Activated CD8-positive, alpha-beta memory T cell treated with anti-CD3 and anti-CD28 coated beads, Interleukin-2, amount 50 U/mL, for 24 hours (primary cell): ENCODE measurements around the gene PCDH20.
"Not testable (repeated sequence)": the region's sequence is repeated elsewhere in the genome, so short reads cannot be mapped to it uniquely, and the experiment has no call there.

Experiments used
- DNase-seq: peaks from one replicate; pipeline ENCODE4 v3.0.0-alpha.2; 2020; ENCODE audit errors: extremely low read depth

The PCDH20 gene, protein sequence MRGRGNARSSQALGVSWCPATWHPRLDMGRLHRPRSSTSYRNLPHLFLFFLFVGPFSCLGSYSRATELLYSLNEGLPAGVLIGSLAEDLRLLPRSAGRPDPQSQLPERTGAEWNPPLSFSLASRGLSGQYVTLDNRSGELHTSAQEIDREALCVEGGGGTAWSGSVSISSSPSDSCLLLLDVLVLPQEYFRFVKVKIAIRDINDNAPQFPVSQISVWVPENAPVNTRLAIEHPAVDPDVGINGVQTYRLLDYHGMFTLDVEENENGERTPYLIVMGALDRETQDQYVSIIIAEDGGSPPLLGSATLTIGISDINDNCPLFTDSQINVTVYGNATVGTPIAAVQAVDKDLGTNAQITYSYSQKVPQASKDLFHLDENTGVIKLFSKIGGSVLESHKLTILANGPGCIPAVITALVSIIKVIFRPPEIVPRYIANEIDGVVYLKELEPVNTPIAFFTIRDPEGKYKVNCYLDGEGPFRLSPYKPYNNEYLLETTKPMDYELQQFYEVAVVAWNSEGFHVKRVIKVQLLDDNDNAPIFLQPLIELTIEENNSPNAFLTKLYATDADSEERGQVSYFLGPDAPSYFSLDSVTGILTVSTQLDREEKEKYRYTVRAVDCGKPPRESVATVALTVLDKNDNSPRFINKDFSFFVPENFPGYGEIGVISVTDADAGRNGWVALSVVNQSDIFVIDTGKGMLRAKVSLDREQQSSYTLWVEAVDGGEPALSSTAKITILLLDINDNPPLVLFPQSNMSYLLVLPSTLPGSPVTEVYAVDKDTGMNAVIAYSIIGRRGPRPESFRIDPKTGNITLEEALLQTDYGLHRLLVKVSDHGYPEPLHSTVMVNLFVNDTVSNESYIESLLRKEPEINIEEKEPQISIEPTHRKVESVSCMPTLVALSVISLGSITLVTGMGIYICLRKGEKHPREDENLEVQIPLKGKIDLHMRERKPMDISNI

DNA sequence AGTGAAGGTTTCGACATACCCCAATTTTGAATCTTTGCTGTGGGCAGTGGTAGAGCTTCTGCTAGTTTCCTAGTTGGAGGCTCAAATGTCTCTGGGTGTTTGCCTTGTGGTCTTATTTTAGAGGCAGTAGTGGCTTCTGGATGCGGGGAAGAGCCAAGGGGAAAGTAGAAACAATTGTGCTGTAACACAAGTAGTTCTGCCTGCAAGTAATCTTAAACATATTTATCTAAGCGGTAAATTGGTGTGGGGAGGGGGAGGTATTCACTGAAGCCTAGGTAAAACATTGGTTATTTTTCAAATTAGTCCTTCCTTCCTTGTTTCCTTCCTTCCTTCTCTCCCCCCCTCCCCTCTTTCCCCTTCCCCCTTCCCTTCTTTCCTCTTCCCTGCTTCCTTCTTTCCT is at the start of gene PCDH20:
PCDH20 (minus strand) TSS at position 101 of the 400 bp plus-strand sequence. CDS start 691 bp downstream, outside the sequence.
- no peak for DNase-seq

DNA sequence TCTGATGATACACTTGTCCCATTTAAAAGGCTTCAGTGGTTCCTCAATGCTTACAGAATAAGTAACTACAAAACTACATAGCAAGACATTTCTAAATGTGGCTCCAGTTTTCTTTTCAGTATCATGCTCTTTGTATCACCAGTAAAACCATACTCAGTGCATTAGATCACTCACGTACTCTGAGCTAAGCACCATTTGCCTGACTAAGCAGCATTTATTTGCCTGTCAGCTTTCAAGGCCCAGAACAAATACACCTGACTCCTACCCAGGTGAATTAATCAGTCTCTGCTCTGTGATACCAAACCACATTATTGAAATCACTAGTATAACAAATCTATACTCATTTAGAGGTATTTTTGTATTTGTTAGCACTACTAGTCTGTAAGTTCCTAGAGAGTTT is 47.4 kb upstream of the PCDH20 start:
- DNase-seq = no peak

- no peak for DNase-seq
Observed at GRCh38 chr13:61453121-61453520, 37.5 kb upstream of the PCDH20 start.

DNA sequence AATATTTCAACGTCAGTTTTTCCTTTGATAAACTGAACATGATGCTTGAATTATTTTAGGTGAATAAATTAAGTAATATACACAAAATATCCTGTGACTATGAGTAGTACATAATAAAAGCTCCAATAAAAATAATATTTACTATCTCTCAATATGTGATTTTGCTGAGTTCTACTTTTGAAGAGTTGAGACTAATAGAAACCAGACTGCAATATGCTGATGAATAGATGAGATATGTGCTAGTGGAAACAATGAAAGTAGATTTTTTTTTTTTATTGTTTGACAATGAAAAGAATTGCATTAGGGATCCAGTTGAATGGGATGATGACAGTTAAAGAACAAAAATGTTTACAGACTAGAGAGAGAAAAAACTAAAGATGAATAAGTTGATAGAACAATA is 16.4 kb upstream of the PCDH20 start:
- DNase-seq = no peak

- no peak for DNase-seq
Observed at GRCh38 chr13:61423915-61424314, 8.3 kb upstream of the PCDH20 start.

GRCh38 chr13:61417086-61417570 is 1.5 kb upstream of the PCDH20 start:
- no peak for DNase-seq

DNA sequence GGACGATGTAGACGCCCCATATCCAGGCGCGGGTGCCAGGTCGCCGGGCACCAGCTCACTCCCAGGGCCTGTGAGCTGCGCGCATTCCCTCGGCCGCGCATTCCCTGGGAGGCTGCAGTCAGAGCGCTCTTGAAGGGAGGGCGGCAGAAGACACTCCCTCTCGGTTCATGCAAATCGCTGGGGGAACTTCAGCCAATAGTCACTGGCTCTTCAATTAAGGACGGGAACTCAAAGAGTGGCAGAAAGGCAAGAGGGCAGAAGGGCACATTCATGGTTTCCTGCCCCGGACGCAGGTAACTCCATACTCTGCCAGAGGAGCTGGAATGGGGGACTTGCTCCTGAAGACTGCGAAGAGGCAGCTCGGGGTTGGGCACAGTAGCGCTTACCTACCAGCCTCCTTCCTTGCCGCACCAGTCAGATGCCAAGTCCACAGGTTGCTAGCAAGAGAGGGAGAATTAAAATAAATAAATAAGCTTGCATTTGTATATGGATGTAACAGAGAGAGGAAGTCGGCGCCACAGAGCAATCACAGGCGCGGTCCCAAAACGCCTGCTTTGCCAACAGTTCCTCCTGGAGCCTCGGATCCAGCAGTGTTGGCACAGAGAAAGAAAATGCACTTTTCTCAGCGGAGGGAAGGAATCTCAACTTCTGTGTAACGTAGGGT is 459 bp downstream of the PCDH20 start:
- no peak for DNase-seq

- no peak for DNase-seq
Observed at GRCh38 chr13:61414686-61415057, 977 bp downstream of the PCDH20 start.

DNA sequence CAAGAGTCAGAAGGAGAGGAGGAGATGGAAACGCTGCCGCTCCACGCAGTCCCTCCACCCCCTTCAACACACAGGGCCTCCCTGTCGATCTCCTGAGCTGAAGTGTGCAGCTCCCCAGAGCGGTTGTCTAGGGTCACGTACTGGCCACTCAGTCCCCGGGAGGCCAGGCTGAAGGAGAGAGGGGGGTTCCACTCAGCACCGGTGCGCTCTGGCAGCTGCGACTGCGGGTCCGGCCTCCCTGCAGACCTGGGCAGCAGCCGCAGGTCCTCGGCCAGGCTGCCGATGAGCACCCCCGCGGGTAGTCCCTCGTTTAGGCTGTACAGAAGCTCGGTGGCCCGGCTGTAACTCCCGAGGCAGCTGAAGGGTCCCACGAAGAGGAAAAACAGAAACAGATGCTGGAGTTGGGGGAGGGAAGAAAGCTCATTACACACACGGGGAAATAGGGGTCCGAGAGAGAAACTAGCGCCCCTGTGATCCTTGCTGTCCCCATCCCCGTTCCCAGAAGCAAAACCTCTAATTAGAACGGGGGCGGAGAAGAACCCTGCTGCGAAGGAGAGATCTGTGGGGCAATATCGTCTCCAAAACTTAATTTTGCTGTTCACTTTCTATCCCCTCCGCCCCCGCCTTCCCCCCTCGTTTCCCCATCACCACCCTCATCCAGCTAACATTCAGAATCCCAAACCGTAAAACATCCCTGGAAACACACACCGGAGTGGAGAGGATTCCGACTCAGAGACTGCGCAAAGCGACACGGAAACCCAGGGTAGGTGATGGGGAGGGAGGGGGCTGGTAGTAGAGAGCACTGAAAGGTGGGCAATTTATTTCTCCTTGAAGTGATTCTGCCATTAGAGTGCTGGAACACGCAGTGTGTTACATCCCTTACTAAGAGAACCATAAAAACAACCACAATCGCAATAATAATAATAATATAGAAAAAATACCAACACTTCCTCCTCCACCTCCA is 1.8 kb downstream of the PCDH20 start:
- DNase-seq = no peak

DNA sequence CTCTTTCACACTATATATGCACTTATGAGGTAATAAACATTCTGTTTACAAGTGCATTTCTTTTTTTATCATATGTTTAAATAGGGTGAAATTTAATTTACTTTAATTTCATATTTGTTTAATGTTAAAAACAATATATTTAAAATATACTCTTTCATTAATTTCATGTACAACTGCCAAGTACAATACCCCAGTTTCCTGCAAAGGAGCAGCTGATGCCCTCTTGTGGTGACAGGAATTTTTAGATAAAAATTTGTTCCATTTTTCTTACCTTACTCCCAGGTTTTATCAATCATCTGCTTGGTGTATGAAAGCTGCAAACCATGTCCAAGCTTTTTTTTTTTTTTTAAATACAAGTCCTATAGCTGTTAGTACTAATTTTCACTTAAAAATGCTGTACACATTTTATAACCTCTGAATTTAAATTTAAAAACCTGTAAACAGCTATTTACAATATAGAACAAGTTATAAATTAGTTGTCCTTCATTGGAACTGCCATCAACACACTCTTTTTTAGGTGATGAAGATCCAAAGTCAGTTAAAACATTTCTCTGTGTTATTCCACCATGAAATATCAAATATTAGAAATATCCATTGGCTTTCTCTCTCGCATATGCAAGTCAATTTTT is 4.9 kb downstream of the PCDH20 start:
- DNase-seq = no peak

DNA sequence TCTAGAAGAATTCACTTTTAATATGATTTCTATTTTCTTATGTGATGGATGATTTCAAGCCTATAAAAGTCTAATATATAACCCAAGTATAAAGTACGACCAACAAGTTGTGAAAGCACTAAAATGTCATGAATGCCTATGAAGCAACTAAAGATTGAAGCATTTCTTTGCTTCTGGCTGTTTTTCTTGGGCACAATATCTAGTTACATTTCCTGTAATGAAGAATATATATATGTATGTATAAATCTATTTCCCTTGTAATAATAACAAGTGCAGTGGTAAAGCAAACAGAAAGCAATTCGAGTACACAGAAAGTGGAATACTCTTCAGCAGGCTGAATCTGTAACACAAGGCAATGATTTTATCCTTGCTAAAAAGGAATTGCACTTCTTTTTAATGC is 5.4 kb downstream of the PCDH20 start:
- DNase-seq = no peak

DNA sequence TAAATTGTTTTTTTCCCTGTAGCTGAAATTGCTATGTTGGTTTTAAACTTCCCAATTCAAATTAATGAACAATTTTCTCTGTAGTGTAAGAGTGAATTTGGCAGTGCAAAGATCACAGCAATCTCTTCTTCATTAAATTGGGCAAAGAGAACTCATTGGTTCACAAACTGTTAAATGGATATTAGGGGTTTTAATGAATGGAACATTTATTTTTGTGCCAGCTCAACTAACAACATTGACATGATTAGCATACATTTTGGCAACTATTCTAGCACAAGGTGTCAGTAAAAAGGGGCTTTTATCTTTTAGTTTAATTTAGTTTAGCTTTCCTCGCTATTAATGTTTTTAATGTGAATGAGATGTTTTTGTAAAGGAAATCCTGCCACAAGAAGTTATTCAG is 7.1 kb downstream of the PCDH20 start:
- no peak for DNase-seq

- no peak for DNase-seq
Observed at GRCh38 chr13:61406275-61406674, 9.4 kb downstream of the PCDH20 start.

DNA sequence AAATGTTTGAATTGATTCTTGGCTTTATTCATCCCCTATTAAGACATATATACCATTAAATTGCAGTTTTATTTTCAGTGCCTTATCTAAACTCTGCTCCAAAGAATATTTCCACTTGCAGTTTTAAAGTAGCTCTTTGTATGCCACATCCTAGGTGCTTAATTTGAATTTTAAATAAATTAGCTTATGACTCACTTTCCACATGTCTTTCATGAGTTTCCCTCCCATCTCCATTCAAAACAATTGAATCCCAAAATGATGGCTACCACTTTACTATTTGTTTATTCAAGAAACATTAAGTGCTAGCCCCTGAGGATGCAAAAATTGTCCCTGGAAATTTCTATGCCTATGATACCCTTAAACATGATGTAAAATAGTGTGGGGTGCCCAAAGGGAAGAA is 19.5 kb downstream of the PCDH20 start:
- no peak for DNase-seq

GRCh38 chr13:61391426-61391825 is 24.2 kb downstream of the PCDH20 start:
- no peak for DNase-seq

DNA sequence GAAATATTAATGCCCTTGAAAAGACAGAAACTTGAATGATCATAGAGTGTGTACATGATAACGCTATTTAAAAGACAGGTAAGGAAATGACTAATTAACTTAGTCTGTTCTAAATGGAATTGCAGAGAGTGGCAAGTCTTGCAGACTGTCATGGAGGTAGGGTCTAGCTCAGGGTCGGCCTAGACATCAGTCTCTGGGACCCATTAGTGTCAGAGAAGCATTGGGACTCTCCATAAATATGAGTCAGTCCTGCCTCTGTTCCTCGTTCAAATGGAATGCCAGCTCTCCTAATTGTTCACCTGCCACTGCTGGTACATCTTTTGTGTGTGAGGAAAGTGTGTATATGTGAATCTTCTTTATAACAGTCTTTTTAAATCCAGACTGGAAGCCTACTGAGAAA is 28.0 kb downstream of the PCDH20 start:
- DNase-seq = no peak

DNA sequence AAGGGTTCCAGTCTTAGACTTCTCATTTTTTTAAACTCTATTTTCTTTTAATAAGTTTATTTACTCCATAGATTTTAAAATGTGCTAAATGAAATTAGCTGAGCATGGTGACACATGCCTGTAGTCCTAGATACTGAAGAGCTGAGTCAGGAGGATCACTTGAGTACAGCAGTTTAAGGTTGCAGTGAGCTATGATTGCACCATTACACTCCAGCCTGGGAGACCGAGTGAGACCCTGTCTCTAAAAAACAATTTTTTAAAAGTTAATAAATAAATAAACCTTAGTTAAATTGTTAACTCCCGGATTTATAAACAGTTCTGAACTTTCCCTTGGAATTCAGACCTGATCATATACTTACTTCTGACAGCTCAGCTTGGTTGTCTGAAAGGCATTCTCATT is 32.5 kb downstream of the PCDH20 start:
- DNase-seq = no peak

DNA sequence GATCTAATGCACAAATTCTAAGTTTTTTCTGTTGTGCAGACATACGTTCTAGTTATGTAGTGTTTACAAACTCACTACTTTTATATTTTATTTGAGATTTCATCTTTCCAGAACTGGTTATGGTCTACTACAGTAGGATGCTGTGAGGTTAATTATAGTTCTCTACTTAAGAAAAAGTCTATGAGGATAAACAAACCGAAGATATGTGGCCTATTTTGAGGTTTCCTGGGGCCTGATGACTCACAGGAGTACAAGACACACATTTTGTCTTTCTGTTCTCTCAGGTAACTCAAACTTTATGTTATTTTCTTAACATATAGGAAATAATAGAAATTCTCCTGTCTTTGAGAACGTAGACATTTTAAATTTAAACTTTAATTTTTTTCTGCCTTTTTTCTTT is 45.1 kb downstream of the PCDH20 start:
- no peak for DNase-seq

GRCh38 chr13:61364690-61365089 is 51.0 kb downstream of the PCDH20 start:
- not testable (repeated sequence) for DNase-seq

DNA sequence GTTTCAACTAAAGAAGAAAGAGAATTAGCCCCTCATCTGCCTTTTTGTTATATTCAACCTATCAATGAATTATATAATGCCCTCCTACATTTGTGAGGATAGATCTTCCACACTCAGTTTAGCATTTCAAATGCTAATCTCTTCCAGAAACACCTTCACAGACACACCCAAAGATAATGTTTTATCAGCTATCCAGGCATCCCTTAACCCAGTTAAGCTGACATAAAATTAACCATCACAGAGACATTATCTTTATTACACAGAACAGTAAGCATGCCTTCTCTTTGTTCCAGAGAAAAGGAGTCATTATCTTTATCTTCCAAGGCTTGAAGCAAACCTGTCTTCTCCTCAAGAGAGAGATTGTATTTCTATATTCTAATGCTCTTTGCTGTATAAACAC is 53.1 kb downstream of the PCDH20 start:
- DNase-seq = no peak
